GM23338 (cell line): ENCODE results near the gene MAD2L1BP. TPM values are rescaled to one million over a fixed set of nuclear protein-coding genes. Genes with fewer than 3 reads are reported as not detected.

Experiments used
- ATAC-seq: fragments of 200-7000 bp; cut with Tn5 transposase; 3 replicates; pipeline ENCODE4 v1.9.1; 2020
- DNase-seq: peaks from one replicate; pipeline ENCODE4 v3.0.0-alpha.2; 2015; ENCODE audit warnings: low spot score
- H2AFZ ChIP-seq: fragments of 200-600 bp; sonication (generic); 2 replicates; pipeline ENCODE4 v1.8.0; 2016; ENCODE audit warnings: antibody characterized with exemption, mild to moderate bottlenecking, moderate library complexity
- H3F3A ChIP-seq: fragments of 200-600 bp; sonication (generic); replicated peaks from 2 replicates; pipeline ENCODE4 v1.8.0; 2017; ENCODE audit warnings: antibody characterized with exemption, mixed run types, low read depth
- H3K27ac ChIP-seq: fragments of 200-600 bp; sonication (generic); 2 replicates; pipeline ENCODE4 v1.6.1; 2016; ENCODE audit warnings: low read depth
- H3K27me3 ChIP-seq: fragments of 200-600 bp; sonication (generic); 2 replicates; pipeline ENCODE4 v1.8.0; 2016; ENCODE audit warnings: mild to moderate bottlenecking, mixed run types, moderate library complexity; ENCODE audit not compliant: insufficient read depth
- H3K36me3 ChIP-seq: fragments of 200-600 bp; sonication (generic); 2 replicates; pipeline ENCODE4 v1.8.0; 2016; ENCODE audit warnings: mild to moderate bottlenecking; ENCODE audit not compliant: insufficient read depth
- H3K4me1 ChIP-seq: fragments of 200-600 bp; sonication (generic); 2 replicates; pipeline ENCODE4 v1.8.0; 2016; ENCODE audit warnings: mild to moderate bottlenecking, moderate library complexity; ENCODE audit not compliant: insufficient read depth
- H3K4me2 ChIP-seq: fragments of 200-600 bp; sonication (generic); 2 replicates; pipeline ENCODE4 v1.7.1; 2017; ENCODE audit warnings: mixed run types
- H3K4me3 ChIP-seq: fragments of 200-600 bp; sonication (generic); 2 replicates; pipeline ENCODE4 v1.6.1; 2016; ENCODE audit warnings: mixed run types
- H3K79me2 ChIP-seq: fragments of 200-600 bp; sonication (generic); replicated peaks from 2 replicates; pipeline ENCODE4 v1.8.0; 2017; ENCODE audit warnings: mild to moderate bottlenecking; ENCODE audit not compliant: insufficient read depth
- H3K9me2 ChIP-seq: fragments of 200-600 bp; sonication (generic); 2 replicates; pipeline ENCODE4 v1.8.0; 2017; ENCODE audit not compliant: insufficient read depth
- H4K20me1 ChIP-seq: fragments of 200-600 bp; sonication (generic); replicated peaks from 2 replicates; pipeline ENCODE4 v1.8.0; 2017; ENCODE audit warnings: mild to moderate bottlenecking; ENCODE audit not compliant: insufficient read depth
- H3K27ac Mint-ChIP-seq: 2 replicates; pipeline ENCODE4 v1.8.0; 2020; ENCODE audit warnings: inconsistent platforms, mild to moderate bottlenecking, moderate library complexity, mixed read lengths
- H3K27me3 Mint-ChIP-seq: 3 replicates; pipeline ENCODE4 v1.8.0; 2022; ENCODE audit warnings: low read depth, mild to moderate bottlenecking, moderate library complexity, mixed read lengths, inconsistent platforms; ENCODE audit not compliant: insufficient read depth, poor library complexity
- H3K36me3 Mint-ChIP-seq: 3 replicates; pipeline ENCODE4 v1.8.0; 2021; ENCODE audit warnings: low read depth, mild to moderate bottlenecking, inconsistent platforms, moderate library complexity, mixed read lengths
- H3K4me1 Mint-ChIP-seq: 3 replicates; pipeline ENCODE4 v1.8.0; 2020; ENCODE audit warnings: mild to moderate bottlenecking, inconsistent platforms, mixed read lengths
- H3K4me3 Mint-ChIP-seq: 3 replicates; pipeline ENCODE4 v1.8.0; 2021; ENCODE audit warnings: moderate library complexity, mild to moderate bottlenecking, inconsistent platforms, mixed read lengths
- H3K9me3 Mint-ChIP-seq: 3 replicates; pipeline ENCODE4 v1.8.0; 2020; ENCODE audit warnings: moderate library complexity, mild to moderate bottlenecking, inconsistent platforms, mixed read lengths
- ETS1 ChIP-seq: IDR thresholded peaks from 2 replicates; pipeline ENCODE4 v1.6.1; 2016; ENCODE audit warnings: antibody characterized with exemption
- EZH2 ChIP-seq: fragments of 200-600 bp; sonication (generic); IDR thresholded peaks from one replicate; pipeline ENCODE4 v1.8.0; 2017; ENCODE audit warnings: antibody characterized with exemption, mild to moderate bottlenecking, low read depth; ENCODE audit not compliant: unreplicated experiment
- EZH2phosphoT487 ChIP-seq: fragments of 200-600 bp; sonication (generic); IDR thresholded peaks from one replicate; pipeline ENCODE4 v1.8.1; 2018; ENCODE audit warnings: antibody characterized with exemption; ENCODE audit not compliant: unreplicated experiment
- JUNB ChIP-seq: IDR thresholded peaks from one replicate; pipeline ENCODE4 v1.6.1; 2016; ENCODE audit warnings: antibody characterized with exemption; ENCODE audit not compliant: unreplicated experiment
- POLR2AphosphoS5 ChIP-seq: IDR thresholded peaks from 2 replicates; pipeline ENCODE4 v1.6.1; 2016; ENCODE audit warnings: antibody characterized with exemption, low read depth
- REST ChIP-seq: IDR thresholded peaks from one replicate; pipeline ENCODE4 v1.6.1; 2018; ENCODE audit warnings: antibody characterized with exemption; ENCODE audit not compliant: unreplicated experiment
- STAT1 ChIP-seq: IDR thresholded peaks from one replicate; pipeline ENCODE4 v1.6.1; 2016; ENCODE audit warnings: antibody characterized with exemption; ENCODE audit not compliant: unreplicated experiment
- ZNF114 ChIP-seq: fragments of 250-450 bp; sonication (Bioruptor Pico); IDR thresholded peaks from 2 replicates; pipeline ENCODE4 v1.5.0; 2020; ENCODE audit warnings: mild to moderate bottlenecking, moderate library complexity
- ZNF331 ChIP-seq: fragments of 250-450 bp; sonication (Bioruptor Pico); IDR thresholded peaks from 2 replicates; pipeline ENCODE4 v1.5.0; 2020; ENCODE audit warnings: low read depth, mild to moderate bottlenecking, moderate library complexity
- polyA plus RNA-seq: library from polyadenylated mRNA; unstranded; fragments of >200 nt; fragmentation: Nextera tagmentation; extraction: Ambion mirVana; gene quantifications from 2 replicates; pipeline ENCODE4 v1.2.1, GENCODE V29; 2016
- total RNA-seq: library from RNA; depleted of rRNA; stranded (reverse); fragments of >200 nt; shearing (Covaris generic); gene quantifications from 2 replicates; pipeline ENCODE4 v1.2.3, GENCODE V29; 2014
- TF ChIP-seq, protein P1 (sequence below): fragments of 250-450 bp; sonication (Bioruptor Pico); IDR thresholded peaks from 2 replicates; pipeline ENCODE4 v1.5.0; 2020; ENCODE audit warnings: mild to moderate bottlenecking, moderate library complexity

MAD2L1BP gene
- total and polyA plus RNA-seq, 2 experiments from 2014 or later, result 26.6 to 51.7 TPM

DNA sequence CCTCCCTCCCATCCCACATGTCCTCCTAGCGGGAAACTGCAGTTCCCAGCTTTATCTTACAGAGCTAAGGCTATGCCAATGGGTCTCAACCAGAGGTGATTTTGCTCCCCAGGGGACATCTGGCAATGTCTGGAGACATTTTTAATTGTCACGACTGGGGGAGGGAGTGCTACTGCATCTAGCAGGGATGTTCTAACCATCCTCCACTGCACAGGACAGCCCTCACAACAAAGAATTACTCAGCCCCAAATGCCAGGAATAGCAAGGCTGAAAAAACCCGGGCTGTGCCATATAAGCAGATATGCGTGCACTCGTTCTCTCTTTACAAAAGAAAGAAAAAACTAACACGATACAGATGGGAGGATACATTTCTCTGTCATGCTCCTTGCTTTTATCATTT, 43.4 kb downstream of the MAD2L1BP start (continued):
- TF ChIP-seq ZNF331 (no peak), EZH2phosphoT487 (no peak), ZNF114 (CRISPR knock-in tag) (no peak)
- TF ChIP-seq, protein P1, sequence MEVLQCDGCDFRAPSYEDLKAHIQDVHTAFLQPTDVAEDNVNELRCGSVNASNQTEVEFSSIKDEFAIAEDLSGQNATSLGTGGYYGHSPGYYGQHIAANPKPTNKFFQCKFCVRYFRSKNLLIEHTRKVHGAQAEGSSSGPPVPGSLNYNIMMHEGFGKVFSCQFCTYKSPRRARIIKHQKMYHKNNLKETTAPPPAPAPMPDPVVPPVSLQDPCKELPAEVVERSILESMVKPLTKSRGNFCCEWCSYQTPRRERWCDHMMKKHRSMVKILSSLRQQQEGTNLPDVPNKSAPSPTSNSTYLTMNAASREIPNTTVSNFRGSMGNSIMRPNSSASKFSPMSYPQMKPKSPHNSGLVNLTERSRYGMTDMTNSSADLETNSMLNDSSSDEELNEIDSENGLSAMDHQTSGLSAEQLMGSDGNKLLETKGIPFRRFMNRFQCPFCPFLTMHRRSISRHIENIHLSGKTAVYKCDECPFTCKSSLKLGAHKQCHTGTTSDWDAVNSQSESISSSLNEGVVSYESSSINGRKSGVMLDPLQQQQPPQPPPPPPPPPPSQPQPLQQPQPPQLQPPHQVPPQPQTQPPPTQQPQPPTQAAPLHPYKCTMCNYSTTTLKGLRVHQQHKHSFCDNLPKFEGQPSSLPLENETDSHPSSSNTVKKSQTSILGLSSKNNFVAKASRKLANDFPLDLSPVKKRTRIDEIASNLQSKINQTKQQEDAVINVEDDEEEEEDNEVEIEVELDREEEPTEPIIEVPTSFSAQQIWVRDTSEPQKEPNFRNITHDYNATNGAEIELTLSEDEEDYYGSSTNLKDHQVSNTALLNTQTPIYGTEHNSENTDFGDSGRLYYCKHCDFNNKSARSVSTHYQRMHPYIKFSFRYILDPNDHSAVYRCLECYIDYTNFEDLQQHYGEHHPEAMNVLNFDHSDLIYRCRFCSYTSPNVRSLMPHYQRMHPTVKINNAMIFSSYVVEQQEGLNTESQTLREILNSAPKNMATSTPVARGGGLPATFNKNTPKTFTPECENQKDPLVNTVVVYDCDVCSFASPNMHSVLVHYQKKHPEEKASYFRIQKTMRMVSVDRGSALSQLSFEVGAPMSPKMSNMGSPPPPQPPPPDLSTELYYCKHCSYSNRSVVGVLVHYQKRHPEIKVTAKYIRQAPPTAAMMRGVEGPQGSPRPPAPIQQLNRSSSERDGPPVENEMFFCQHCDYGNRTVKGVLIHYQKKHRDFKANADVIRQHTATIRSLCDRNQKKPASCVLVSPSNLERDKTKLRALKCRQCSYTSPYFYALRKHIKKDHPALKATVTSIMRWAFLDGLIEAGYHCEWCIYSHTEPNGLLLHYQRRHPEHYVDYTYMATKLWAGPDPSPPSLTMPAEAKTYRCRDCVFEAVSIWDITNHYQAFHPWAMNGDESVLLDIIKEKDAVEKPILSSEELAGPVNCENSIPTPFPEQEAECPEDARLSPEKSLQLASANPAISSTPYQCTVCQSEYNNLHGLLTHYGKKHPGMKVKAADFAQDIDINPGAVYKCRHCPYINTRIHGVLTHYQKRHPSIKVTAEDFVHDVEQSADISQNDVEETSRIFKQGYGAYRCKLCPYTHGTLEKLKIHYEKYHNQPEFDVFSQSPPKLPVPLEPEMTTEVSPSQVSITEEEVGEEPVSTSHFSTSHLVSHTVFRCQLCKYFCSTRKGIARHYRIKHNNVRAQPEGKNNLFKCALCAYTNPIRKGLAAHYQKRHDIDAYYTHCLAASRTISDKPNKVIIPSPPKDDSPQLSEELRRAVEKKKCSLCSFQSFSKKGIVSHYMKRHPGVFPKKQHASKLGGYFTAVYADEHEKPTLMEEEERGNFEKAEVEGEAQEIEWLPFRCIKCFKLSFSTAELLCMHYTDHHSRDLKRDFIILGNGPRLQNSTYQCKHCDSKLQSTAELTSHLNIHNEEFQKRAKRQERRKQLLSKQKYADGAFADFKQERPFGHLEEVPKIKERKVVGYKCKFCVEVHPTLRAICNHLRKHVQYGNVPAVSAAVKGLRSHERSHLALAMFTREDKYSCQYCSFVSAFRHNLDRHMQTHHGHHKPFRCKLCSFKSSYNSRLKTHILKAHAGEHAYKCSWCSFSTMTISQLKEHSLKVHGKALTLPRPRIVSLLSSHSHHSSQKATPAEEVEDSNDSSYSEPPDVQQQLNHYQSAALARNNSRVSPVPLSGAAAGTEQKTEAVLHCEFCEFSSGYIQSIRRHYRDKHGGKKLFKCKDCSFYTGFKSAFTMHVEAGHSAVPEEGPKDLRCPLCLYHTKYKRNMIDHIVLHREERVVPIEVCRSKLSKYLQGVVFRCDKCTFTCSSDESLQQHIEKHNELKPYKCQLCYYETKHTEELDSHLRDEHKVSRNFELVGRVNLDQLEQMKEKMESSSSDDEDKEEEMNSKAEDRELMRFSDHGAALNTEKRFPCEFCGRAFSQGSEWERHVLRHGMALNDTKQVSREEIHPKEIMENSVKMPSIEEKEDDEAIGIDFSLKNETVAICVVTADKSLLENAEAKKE (CRISPR knock-in tag), result no peak

- H3K79me2 ChIP-seq, result peaks cover 57% of the 10 kb centered on the region
- TF ChIP-seq JUNB (no peak), POLR2AphosphoS5 (no peak), STAT1 (no peak), REST (no peak), ZNF114 (CRISPR knock-in tag) (no peak), EZH2 (no peak), ETS1 (no peak)
Measured at GRCh38 chr6:43680308-43681200, 44.9 kb downstream of the MAD2L1BP start.

More at GRCh38 chr6:43680308-43681200, 44.9 kb downstream of the MAD2L1BP start:
- Histone ChIP-seq H3K27me3 (no peaks in the 10 kb centered on the region), H3K4me1 (no peaks in the 10 kb centered on the region), H3K27ac (no peak overlapping the region), H4K20me1 (peaks cover 41% of the 10 kb centered on the region), H3K4me3 (no peak overlapping the region), H3K4me2 (no peak overlapping the region), H2AFZ (no peak overlapping the region), H3K36me3 (peaks cover 8% of the 10 kb centered on the region; the same call in 1 of the 2 replicates), H3K9me2 (no peaks in the 10 kb centered on the region), H3F3A (no peaks in the 10 kb centered on the region)
- no peaks in the 10 kb centered on the region for H3K9me3 Mint-ChIP-seq
- no peak overlapping the region for H3K27ac Mint-ChIP-seq
- ATAC-seq (no peak), DNase-seq (no peak)
- peaks cover 4% of the 10 kb centered on the region for H3K27me3 Mint-ChIP-seq
- peaks cover 12% of the 10 kb centered on the region for H3K4me1 Mint-ChIP-seq
- peaks cover 16% of the 10 kb centered on the region for H3K36me3 Mint-ChIP-seq
- H3K4me3 Mint-ChIP-seq, result no peak overlapping the region
